HepG2 (cell line): ENCODE results near the gene BCL2L2. TPM values are rescaled to one million over a fixed set of nuclear protein-coding genes. Genes with fewer than 3 reads are reported as not detected.

Experiments used
- HIVEP1 ChIP-seq: sonication (generic); formaldehyde crosslinking; IDR thresholded peaks from 2 replicates; pipeline ENCODE4 v1.4.0; 2020; ENCODE audit warnings: mild to moderate bottlenecking, missing genetic modification reagents
- NFKBIZ ChIP-seq: IDR thresholded peaks from 2 replicates; pipeline ENCODE4 v1.6.1; 2018; ENCODE audit warnings: missing genetic modification reagents, missing compliant biosample characterization
- NRL ChIP-seq: sonication (generic); formaldehyde crosslinking; IDR thresholded peaks from 2 replicates; pipeline ENCODE4 v1.5.0; 2020; ENCODE audit warnings: missing genetic modification reagents, mild to moderate bottlenecking, moderate library complexity, borderline replicate concordance
- TAF15 ChIP-seq: fragments of 200-400 bp; formaldehyde crosslinking; IDR thresholded peaks from one replicate; pipeline ENCODE4 v1.6.1; 2018; ENCODE audit warnings: mild to moderate bottlenecking, low read depth, low read length; ENCODE audit not compliant: poor library complexity, severe bottlenecking
- TBX2 ChIP-seq: sonication (generic); formaldehyde crosslinking; IDR thresholded peaks from 2 replicates; pipeline ENCODE4 v1.5.0; 2020; ENCODE audit warnings: missing genetic modification reagents, mild to moderate bottlenecking, borderline replicate concordance
- ZNF343 ChIP-seq: sonication (generic); formaldehyde crosslinking; IDR thresholded peaks from 2 replicates; pipeline ENCODE4 v1.4.0; 2020; ENCODE audit warnings: mild to moderate bottlenecking, missing genetic modification reagents
- ZNF569 ChIP-seq: sonication (generic); formaldehyde crosslinking; IDR thresholded peaks from 2 replicates; pipeline ENCODE4 v1.5.0; 2020; ENCODE audit warnings: mild to moderate bottlenecking, missing genetic modification reagents, moderate library complexity, borderline replicate concordance
- ZNF768 ChIP-seq: sonication (generic); formaldehyde crosslinking; IDR thresholded peaks from 2 replicates; pipeline ENCODE4 v1.4.0; 2020; ENCODE audit warnings: missing genetic modification reagents
- ZNF83 ChIP-seq: sonication (generic); formaldehyde crosslinking; IDR thresholded peaks from 2 replicates; pipeline ENCODE4 v1.4.0; 2020; ENCODE audit warnings: missing genetic modification reagents, mild to moderate bottlenecking, borderline replicate concordance
- polyA plus RNA-seq, 8 experiments: library from polyadenylated mRNA; depleted of rRNA in 3 of 8; stranded (reverse) in 7 of 8; unstranded in 1 of 8; fragments of >200 nt; fragmentation: Illumina TruSeq in 4 of 8; extraction: Trizol in 4 of 8; gene quantifications; 2 replicates each; pipeline versions ENCODE4 v1.2.1 to v1.2.3, GENCODE V29; 2011 to 2016; ENCODE audit warnings: low read depth in 4 of 8, missing spikeins in 1 of 8, mixed read lengths in 1 of 8; ENCODE audit not compliant: insufficient read depth in 1 of 8
- total RNA-seq, 5 experiments: library from RNA; depleted of rRNA; stranded (reverse); fragments of >200 nt; fragmentation: Illumina TruSeq; extraction: Trizol; gene quantifications; 2 replicates each; pipeline ENCODE4 v1.2.3, GENCODE V29; 2016; ENCODE audit warnings: low read depth in 1 of 5
- TF ChIP-seq, protein P1 (sequence below): sonication (generic); formaldehyde crosslinking; IDR thresholded peaks from 2 replicates; pipeline ENCODE4 v1.4.0; 2020; ENCODE audit warnings: missing genetic modification reagents, mild to moderate bottlenecking, borderline replicate concordance
- TF ChIP-seq, protein P2 (sequence below): IDR thresholded peaks from 2 replicates; pipeline ENCODE4 v1.4.0; 2020; ENCODE audit warnings: mild to moderate bottlenecking, missing genetic modification reagents
- TF ChIP-seq, protein P3 (sequence below): sonication (generic); formaldehyde crosslinking; IDR thresholded peaks from 2 replicates; pipeline ENCODE4 v1.5.0; 2020; ENCODE audit warnings: missing genetic modification reagents
- TF ChIP-seq, protein P4 (sequence below): sonication (generic); formaldehyde crosslinking; IDR thresholded peaks from 2 replicates; pipeline ENCODE4 v1.4.0; 2020; ENCODE audit warnings: missing genetic modification reagents

The BCL2L2 gene
- total and polyA plus RNA-seq, 2 of the 13 experiments (the other 11 are each of a cell fraction or from before 2014, with no cell fraction given) = 28.1 to 49.8 TPM

DNA sequence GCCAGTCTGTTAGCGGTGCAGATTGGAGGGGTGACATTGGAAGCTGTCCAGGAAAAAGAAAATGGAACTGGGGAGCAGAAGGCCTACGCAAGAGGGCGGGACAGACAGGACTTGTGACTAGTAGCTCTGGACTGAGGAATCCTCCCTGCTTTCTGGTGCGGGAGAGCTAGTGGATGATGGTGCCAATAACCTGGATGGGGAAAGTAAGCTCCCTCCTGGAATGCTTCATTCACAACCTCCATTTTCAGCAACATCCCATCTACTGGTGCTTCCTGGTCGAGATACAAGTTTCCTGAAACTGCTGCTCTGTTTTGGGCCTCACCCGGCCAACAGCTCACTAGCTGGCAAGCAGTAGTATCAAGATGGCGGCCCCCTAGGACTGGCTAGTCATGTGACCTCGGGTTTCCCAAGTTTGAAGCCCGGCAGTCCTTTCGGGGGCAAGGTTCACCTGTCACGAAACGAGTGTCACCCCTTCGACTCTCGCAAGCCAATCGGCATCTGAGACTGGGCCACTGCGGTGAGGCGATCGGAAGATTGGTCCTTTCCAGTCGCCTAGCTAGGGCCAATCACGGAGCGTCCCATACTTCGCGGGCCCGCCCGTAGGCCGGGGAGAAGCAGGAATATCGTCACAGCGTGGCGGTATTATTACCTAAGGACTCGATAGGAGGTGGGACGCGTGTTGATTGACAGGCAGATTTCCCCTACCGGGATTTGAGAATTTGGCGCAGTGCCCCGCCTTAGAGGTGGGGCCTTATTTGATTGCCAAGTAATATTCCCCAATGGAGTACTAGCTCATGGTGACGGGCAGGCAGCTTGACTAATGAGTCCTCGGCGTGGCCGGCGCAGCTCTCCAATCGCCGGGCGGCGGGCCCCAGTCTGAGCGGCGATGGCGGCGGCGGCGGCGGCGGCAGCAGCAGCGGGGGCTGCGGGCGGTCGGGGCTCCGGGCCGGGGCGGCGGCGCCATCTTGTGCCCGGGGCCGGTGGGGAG is 14.2 kb downstream of the BCL2L2 start, which contains the start of gene PABPN1 (continued):
- TF ChIP-seq, protein P1, sequence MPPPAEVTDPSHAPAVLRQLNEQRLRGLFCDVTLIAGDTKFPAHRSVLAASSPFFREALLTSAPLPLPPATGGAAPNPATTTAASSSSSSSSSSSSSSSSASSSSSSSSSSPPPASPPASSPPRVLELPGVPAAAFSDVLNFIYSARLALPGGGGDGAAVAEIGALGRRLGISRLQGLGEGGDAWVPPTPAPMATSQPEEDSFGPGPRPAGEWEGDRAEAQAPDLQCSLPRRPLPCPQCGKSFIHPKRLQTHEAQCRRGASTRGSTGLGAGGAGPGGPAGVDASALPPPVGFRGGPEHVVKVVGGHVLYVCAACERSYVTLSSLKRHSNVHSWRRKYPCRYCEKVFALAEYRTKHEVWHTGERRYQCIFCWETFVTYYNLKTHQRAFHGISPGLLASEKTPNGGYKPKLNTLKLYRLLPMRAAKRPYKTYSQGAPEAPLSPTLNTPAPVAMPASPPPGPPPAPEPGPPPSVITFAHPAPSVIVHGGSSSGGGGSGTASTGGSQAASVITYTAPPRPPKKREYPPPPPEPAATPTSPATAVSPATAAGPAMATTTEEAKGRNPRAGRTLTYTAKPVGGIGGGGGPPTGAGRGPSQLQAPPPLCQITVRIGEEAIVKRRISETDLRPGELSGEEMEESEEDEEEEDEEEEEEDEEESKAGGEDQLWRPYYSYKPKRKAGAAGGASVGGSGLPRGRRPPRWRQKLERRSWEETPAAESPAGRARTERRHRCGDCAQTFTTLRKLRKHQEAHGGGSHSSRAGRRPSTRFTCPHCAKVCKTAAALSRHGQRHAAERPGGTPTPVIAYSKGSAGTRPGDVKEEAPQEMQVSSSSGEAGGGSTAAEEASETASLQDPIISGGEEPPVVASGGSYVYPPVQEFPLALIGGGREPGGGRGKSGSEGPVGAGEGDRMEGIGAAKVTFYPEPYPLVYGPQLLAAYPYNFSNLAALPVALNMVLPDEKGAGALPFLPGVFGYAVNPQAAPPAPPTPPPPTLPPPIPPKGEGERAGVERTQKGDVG (CRISPR knock-in tag) = peak; percentile 100
- TF ChIP-seq, protein P2, sequence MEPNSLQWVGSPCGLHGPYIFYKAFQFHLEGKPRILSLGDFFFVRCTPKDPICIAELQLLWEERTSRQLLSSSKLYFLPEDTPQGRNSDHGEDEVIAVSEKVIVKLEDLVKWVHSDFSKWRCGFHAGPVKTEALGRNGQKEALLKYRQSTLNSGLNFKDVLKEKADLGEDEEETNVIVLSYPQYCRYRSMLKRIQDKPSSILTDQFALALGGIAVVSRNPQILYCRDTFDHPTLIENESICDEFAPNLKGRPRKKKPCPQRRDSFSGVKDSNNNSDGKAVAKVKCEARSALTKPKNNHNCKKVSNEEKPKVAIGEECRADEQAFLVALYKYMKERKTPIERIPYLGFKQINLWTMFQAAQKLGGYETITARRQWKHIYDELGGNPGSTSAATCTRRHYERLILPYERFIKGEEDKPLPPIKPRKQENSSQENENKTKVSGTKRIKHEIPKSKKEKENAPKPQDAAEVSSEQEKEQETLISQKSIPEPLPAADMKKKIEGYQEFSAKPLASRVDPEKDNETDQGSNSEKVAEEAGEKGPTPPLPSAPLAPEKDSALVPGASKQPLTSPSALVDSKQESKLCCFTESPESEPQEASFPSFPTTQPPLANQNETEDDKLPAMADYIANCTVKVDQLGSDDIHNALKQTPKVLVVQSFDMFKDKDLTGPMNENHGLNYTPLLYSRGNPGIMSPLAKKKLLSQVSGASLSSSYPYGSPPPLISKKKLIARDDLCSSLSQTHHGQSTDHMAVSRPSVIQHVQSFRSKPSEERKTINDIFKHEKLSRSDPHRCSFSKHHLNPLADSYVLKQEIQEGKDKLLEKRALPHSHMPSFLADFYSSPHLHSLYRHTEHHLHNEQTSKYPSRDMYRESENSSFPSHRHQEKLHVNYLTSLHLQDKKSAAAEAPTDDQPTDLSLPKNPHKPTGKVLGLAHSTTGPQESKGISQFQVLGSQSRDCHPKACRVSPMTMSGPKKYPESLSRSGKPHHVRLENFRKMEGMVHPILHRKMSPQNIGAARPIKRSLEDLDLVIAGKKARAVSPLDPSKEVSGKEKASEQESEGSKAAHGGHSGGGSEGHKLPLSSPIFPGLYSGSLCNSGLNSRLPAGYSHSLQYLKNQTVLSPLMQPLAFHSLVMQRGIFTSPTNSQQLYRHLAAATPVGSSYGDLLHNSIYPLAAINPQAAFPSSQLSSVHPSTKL (CRISPR knock-in tag) = peak; percentile 89
- TF ChIP-seq NFKBIZ (CRISPR knock-in tag) (peak; percentile 85; the same call in 1 of the 2 replicates), ZNF768 (CRISPR knock-in tag) (no peak; the same call in 1 of the 2 replicates), ZNF569 (CRISPR knock-in tag) (peak; percentile 77; the same call in 1 of the 2 replicates), ZNF83 (CRISPR knock-in tag) (peak; percentile 98; the same call in 1 of the 2 replicates), NRL (peak; percentile 90), TBX2 (peak; percentile 97), ZNF343 (peak; percentile 99), TAF15 (peak; percentile 95), HIVEP1 (CRISPR knock-in tag) (peak; percentile 93; the same call in 1 of the 2 replicates)
- TF ChIP-seq, protein P3, sequence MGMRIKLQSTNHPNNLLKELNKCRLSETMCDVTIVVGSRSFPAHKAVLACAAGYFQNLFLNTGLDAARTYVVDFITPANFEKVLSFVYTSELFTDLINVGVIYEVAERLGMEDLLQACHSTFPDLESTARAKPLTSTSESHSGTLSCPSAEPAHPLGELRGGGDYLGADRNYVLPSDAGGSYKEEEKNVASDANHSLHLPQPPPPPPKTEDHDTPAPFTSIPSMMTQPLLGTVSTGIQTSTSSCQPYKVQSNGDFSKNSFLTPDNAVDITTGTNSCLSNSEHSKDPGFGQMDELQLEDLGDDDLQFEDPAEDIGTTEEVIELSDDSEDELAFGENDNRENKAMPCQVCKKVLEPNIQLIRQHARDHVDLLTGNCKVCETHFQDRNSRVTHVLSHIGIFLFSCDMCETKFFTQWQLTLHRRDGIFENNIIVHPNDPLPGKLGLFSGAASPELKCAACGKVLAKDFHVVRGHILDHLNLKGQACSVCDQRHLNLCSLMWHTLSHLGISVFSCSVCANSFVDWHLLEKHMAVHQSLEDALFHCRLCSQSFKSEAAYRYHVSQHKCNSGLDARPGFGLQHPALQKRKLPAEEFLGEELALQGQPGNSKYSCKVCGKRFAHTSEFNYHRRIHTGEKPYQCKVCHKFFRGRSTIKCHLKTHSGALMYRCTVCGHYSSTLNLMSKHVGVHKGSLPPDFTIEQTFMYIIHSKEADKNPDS (CRISPR knock-in tag) = no peak; the same call in 1 of the 2 replicates
- TF ChIP-seq, protein P4, sequence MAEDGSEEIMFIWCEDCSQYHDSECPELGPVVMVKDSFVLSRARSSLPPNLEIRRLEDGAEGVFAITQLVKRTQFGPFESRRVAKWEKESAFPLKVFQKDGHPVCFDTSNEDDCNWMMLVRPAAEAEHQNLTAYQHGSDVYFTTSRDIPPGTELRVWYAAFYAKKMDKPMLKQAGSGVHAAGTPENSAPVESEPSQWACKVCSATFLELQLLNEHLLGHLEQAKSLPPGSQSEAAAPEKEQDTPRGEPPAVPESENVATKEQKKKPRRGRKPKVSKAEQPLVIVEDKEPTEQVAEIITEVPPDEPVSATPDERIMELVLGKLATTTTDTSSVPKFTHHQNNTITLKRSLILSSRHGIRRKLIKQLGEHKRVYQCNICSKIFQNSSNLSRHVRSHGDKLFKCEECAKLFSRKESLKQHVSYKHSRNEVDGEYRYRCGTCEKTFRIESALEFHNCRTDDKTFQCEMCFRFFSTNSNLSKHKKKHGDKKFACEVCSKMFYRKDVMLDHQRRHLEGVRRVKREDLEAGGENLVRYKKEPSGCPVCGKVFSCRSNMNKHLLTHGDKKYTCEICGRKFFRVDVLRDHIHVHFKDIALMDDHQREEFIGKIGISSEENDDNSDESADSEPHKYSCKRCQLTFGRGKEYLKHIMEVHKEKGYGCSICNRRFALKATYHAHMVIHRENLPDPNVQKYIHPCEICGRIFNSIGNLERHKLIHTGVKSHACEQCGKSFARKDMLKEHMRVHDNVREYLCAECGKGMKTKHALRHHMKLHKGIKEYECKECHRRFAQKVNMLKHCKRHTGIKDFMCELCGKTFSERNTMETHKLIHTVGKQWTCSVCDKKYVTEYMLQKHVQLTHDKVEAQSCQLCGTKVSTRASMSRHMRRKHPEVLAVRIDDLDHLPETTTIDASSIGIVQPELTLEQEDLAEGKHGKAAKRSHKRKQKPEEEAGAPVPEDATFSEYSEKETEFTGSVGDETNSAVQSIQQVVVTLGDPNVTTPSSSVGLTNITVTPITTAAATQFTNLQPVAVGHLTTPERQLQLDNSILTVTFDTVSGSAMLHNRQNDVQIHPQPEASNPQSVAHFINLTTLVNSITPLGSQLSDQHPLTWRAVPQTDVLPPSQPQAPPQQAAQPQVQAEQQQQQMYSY (CRISPR knock-in tag) = peak; percentile 65; the same call in 1 of the 2 replicates
